ENCODE results near the gene HIGD1A. TPM values are rescaled to one million over a fixed set of nuclear protein-coding genes. Genes with fewer than 3 reads are reported as not detected.

The HIGD1A gene
- total RNA-seq, 2 experiments from 2014 or later: 60.4 to 75.8 TPM

DNA sequence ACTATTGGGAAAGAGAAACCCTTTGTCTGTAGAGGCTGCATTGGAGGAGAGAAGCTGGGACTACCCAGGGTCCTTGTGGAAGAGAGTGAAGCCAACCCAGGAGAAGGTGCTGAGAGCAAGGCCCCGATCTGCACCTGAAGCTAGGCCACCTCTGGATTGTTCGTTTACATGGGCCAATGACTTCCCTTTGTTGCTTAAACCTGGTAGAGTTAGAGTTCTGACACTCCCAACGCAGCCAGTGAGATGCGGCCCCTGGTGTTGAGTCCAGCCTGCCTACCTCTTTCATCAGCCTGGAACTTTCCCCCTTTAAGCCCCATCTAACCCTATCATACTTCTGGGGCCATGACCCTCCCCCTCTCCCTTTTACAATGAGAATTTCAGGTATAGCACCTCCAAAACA is 62.0 kb downstream of the HIGD1A start:
- H3K4me1 ChIP-seq (ENCODE audit: insufficient read depth, low read length, poor library complexity, severe bottlenecking): no peaks in the 10 kb centered on the region
- H3K36me3 ChIP-seq (ENCODE audit: insufficient read depth, low read length): no peaks in the 10 kb centered on the region
- no peak for DNase-seq (ENCODE audit: low spot score)
- H3K9me3 ChIP-seq (ENCODE audit: low read length): no peaks in the 10 kb centered on the region
- H3K4me2 ChIP-seq (ENCODE audit: low read length): no peak overlapping the region
- ChIA-PET POLR2A (no interaction called here), CTCF (ENCODE audit: unreplicated experiment) (interaction anchor here (0.6 kb wide), 1 partner anchor 15 kb away, joined by 3 read pairs; no protein-coding TSS in a partner anchor)
- no peak overlapping the region for H3K27ac ChIP-seq (ENCODE audit: low read depth, low read length, poor library complexity, severe bottlenecking)
- no peak overlapping the region for H2AFZ ChIP-seq (ENCODE audit: low read length)
- H4K20me1 ChIP-seq (ENCODE audit: insufficient read depth, low read length): no peaks in the 10 kb centered on the region
- no peaks in the 10 kb centered on the region for H3K79me2 ChIP-seq (ENCODE audit: insufficient read depth, low read depth, low read length)
- no TSS peak for BruUV-seq (replicated peaks)
- H3K9me2 ChIP-seq (ENCODE audit: insufficient read depth, low read length): no peaks in the 10 kb centered on the region
- no peak overlapping the region for H3K4me3 ChIP-seq (ENCODE audit: low read depth, low read length, poor library complexity, severe bottlenecking)
- TF ChIP-seq, protein P1, sequence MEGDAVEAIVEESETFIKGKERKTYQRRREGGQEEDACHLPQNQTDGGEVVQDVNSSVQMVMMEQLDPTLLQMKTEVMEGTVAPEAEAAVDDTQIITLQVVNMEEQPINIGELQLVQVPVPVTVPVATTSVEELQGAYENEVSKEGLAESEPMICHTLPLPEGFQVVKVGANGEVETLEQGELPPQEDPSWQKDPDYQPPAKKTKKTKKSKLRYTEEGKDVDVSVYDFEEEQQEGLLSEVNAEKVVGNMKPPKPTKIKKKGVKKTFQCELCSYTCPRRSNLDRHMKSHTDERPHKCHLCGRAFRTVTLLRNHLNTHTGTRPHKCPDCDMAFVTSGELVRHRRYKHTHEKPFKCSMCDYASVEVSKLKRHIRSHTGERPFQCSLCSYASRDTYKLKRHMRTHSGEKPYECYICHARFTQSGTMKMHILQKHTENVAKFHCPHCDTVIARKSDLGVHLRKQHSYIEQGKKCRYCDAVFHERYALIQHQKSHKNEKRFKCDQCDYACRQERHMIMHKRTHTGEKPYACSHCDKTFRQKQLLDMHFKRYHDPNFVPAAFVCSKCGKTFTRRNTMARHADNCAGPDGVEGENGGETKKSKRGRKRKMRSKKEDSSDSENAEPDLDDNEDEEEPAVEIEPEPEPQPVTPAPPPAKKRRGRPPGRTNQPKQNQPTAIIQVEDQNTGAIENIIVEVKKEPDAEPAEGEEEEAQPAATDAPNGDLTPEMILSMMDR (conservative IDR thresholded peaks at IDR 0.05; ENCODE audit: low read length): no peak
- TF ChIP-seq EZH2phosphoT487 (IDR thresholded peaks at IDR 0.05; ENCODE audit: borderline replicate concordance, low read depth, low read length): no peak
- intact Hi-C loops (cut with micrococcal nuclease; ENCODE audit: unreplicated experiment): loop anchor here (10.0 kb wide), 1 partner anchor 87 kb away; the partner anchor contains the start of gene ZBTB47

DNA sequence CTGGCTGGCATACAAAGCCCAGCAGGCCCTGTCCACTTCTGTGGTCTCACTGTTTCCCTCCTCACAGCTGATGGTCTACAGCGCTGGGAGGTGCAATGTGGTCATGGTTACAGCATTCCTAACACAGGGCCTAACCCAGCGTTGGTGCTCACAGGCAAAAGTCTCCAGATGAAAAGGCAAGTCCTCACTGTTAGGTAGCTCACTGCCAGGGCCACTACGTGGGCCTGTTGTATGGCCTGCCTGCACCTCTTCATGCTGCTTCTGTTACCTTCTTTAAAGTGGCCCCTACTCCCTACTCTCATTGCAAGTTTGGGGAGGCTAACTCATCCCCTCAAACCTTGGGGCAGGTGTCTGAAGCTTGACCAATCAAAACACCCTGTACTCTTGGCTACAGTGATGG is 62.5 kb downstream of the HIGD1A start:
- POLR2A ChIA-PET: interaction anchor here (0.6 kb wide), 1 partner anchor 83 kb away, joined by 3 read pairs; no protein-coding TSS in a partner anchor
- intact Hi-C loops (cut with micrococcal nuclease; ENCODE audit: unreplicated experiment): loop anchor here (10.0 kb wide), 1 partner anchor 87 kb away; the partner anchor contains the start of gene ZBTB47

More for the DNA sequence above, 62.5 kb downstream of the HIGD1A start:
- no peak for DNase-seq (ENCODE audit: low spot score)
- BruUV-seq (replicated peaks): no TSS peak
- H3K9me2 ChIP-seq (ENCODE audit: insufficient read depth, low read length): no peaks in the 10 kb centered on the region
- H4K20me1 ChIP-seq (ENCODE audit: insufficient read depth, low read length): no peaks in the 10 kb centered on the region
- TF ChIP-seq, protein P1 (conservative IDR thresholded peaks at IDR 0.05; ENCODE audit: low read length): no peak
- no peak for TF ChIP-seq EZH2phosphoT487 (IDR thresholded peaks at IDR 0.05; ENCODE audit: borderline replicate concordance, low read depth, low read length)
- no peak overlapping the region for H3K4me2 ChIP-seq (ENCODE audit: low read length)
- no peaks in the 10 kb centered on the region for H3K79me2 ChIP-seq (ENCODE audit: insufficient read depth, low read depth, low read length)
- H2AFZ ChIP-seq (ENCODE audit: low read length): no peak overlapping the region
- H3K9me3 ChIP-seq (ENCODE audit: low read length): no peaks in the 10 kb centered on the region
- no peak overlapping the region for H3K27ac ChIP-seq (ENCODE audit: low read depth, low read length, poor library complexity, severe bottlenecking)
- no peaks in the 10 kb centered on the region for H3K4me1 ChIP-seq (ENCODE audit: insufficient read depth, low read length, poor library complexity, severe bottlenecking)
- CTCF ChIA-PET (ENCODE audit: unreplicated experiment): no interaction called here
- no peaks in the 10 kb centered on the region for H3K36me3 ChIP-seq (ENCODE audit: insufficient read depth, low read length)
- H3K4me3 ChIP-seq (ENCODE audit: low read depth, low read length, poor library complexity, severe bottlenecking): no peak overlapping the region

Measured in OCI-LY7 (cell line).